ENCODE results near the gene EEF1G.
A peak's percentile ranks its signal among the peaks of the same experiment; 100 is the strongest.
"Not testable (repeated sequence)": the region's sequence is repeated elsewhere in the genome, so short reads cannot be mapped to it uniquely, and the experiment has no call there.

Gene EEF1G

GRCh38 chr11:62575837-62576236, 2.1 kb upstream of the EEF1G start:
- no peak for TF ChIP-seq CTCF (conservative IDR thresholded peaks at IDR 0.05; ENCODE audit: control insufficient read depth, insufficient read depth, low read depth, low read length)
- peak overlapping the region; percentile 74 for H3K4me3 ChIP-seq (ENCODE audit: control insufficient read depth, low read depth, low read length)
- DNase-seq (ENCODE audit: low read depth), result no peak

- H3K4me3 ChIP-seq (ENCODE audit: control insufficient read depth, low read depth, low read length), result peak overlapping the region; percentile 74
- no peak for DNase-seq (ENCODE audit: low read depth)
- no peak for TF ChIP-seq CTCF (conservative IDR thresholded peaks at IDR 0.05; ENCODE audit: control insufficient read depth, insufficient read depth, low read depth, low read length)
These were observed 1.5 kb upstream of the EEF1G start for GRCh38 chr11:62575156-62575555.

- DNase-seq (ENCODE audit: low read depth), result no peak
- H3K4me3 ChIP-seq (ENCODE audit: control insufficient read depth, low read depth, low read length), result peak overlapping the region; percentile 74
- no peak for TF ChIP-seq CTCF (conservative IDR thresholded peaks at IDR 0.05; ENCODE audit: control insufficient read depth, insufficient read depth, low read depth, low read length)
These were observed 826 bp upstream of the EEF1G start for GRCh38 chr11:62574363-62575071.

- peak overlapping the region; percentile 84 for H3K4me3 ChIP-seq (ENCODE audit: control insufficient read depth, low read depth, low read length)
- TF ChIP-seq CTCF (conservative IDR thresholded peaks at IDR 0.05; ENCODE audit: control insufficient read depth, insufficient read depth, low read depth, low read length), result no peak
- no peak for DNase-seq (ENCODE audit: low read depth)
These were observed 592 bp downstream of the EEF1G start for GRCh38 chr11:62573006-62573591.

- H3K4me3 ChIP-seq (ENCODE audit: control insufficient read depth, low read depth, low read length), result peak overlapping the region; percentile 84
- DNase-seq (ENCODE audit: low read depth), result no peak
- TF ChIP-seq CTCF (conservative IDR thresholded peaks at IDR 0.05; ENCODE audit: control insufficient read depth, insufficient read depth, low read depth, low read length), result no peak
These were observed 1.3 kb downstream of the EEF1G start for GRCh38 chr11:62572431-62572830.

- H3K4me3 ChIP-seq (ENCODE audit: control insufficient read depth, low read depth, low read length); DNase-seq (ENCODE audit: low read depth): not testable (repeated sequence)
These were observed 2.2 kb downstream of the EEF1G start for GRCh38 chr11:62571493-62571892.

GRCh38 chr11:62570903-62571302, 2.8 kb downstream of the EEF1G start:
- DNase-seq (ENCODE audit: low read depth); H3K4me3 ChIP-seq (ENCODE audit: control insufficient read depth, low read depth, low read length): not testable (repeated sequence)

GRCh38 chr11:62569611-62570010, 4.1 kb downstream of the EEF1G start:
- no peak for TF ChIP-seq CTCF (conservative IDR thresholded peaks at IDR 0.05; ENCODE audit: control insufficient read depth, insufficient read depth, low read depth, low read length)
- no peak overlapping the region for H3K4me3 ChIP-seq (ENCODE audit: control insufficient read depth, low read depth, low read length)
- DNase-seq (ENCODE audit: low read depth), result no peak
